Activated T-cell treated with anti-CD3 and anti-CD28 coated beads, Interleukin-2, amount 50 U/mL, for 4 hours (primary cell): ENCODE results near the gene IL2RA. TPM values are rescaled to one million over a fixed set of nuclear protein-coding genes. Genes with fewer than 3 reads are reported as not detected.

ENCODE experiments used
- ATAC-seq, 2 donors: fragments of 200-7000 bp; cut with Tn5 transposase; one replicate each; pipeline ENCODE4 v1.10.0; 2021
- DNase-seq: peaks from one replicate; pipeline ENCODE4 v3.0.0-alpha.2; 2020
- H3K27me3 Mint-ChIP-seq: one replicate; pipeline ENCODE4 v1.8.0; 2021; ENCODE audit warnings: low read depth, mixed read lengths
- H3K36me3 Mint-ChIP-seq: one replicate; pipeline ENCODE4 v1.8.0; 2022; ENCODE audit warnings: mixed read lengths; ENCODE audit not compliant: insufficient read depth
- H3K4me1 Mint-ChIP-seq: one replicate; pipeline ENCODE4 v1.8.0; 2021; ENCODE audit warnings: low read depth, mixed read lengths
- H3K4me3 Mint-ChIP-seq: one replicate; pipeline ENCODE4 v1.8.0; 2021; ENCODE audit warnings: mild to moderate bottlenecking, moderate library complexity, mixed read lengths
- H3K9me3 Mint-ChIP-seq: one replicate; pipeline ENCODE4 v1.8.0; 2021; ENCODE audit warnings: mixed read lengths
- total RNA-seq, 3 donors: library from RNA; stranded (reverse); gene quantifications; one replicate each; pipeline ENCODE4 v1.2.1, GENCODE V29; 2021

Gene IL2RA
- total RNA-seq, 3 donors from 2014 or later: 639 to 698 (median 653) TPM

DNA sequence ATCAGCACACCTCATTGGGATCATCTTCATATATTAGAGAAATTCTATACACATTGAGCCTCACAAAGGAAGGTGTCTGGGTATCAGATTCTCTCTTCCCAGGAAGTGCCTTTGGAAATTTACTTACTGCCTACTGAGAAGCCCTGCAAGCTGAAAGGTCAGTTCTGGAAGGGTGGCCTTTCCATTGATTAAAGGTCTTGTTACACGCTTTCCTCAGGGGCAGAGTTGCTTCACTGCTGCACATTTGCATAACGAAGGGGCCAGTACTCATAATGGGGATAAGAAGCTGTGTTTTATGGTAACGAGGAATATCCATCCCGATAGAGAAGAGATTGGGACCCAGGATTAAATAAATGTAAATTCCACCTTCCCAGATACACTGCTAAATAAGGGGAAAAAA, 65.5 kb downstream of the IL2RA start:
- ATAC-seq (no peak), DNase-seq (no peak)
- no peak overlapping the region for H3K4me3 Mint-ChIP-seq
- peaks cover 3% of the 10 kb centered on the region for H3K27me3 Mint-ChIP-seq
- H3K9me3 Mint-ChIP-seq: peaks cover 7% of the 10 kb centered on the region
- H3K36me3 Mint-ChIP-seq: no peaks in the 10 kb centered on the region
- peaks cover 10% of the 10 kb centered on the region for H3K4me1 Mint-ChIP-seq

DNA sequence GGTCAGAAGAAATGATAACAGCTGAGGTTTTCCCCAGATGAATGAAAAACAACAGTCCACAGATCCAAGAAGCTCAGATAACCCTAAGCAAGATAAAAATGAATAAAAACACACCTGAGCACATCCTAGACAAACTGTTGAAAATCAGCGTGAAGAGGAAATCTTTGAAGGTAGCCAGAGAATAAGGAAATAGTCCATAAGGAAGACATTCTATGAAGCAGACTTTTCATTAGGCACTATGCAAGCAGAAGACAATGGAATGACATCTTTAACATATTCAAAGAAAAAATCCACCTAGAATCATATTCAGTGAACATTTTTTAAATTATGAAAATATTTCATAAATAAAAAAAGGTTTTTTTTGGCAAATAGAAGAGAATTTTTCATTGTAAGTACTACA, 69.8 kb downstream of the IL2RA start:
- no peak overlapping the region for H3K4me3 Mint-ChIP-seq

DNA sequence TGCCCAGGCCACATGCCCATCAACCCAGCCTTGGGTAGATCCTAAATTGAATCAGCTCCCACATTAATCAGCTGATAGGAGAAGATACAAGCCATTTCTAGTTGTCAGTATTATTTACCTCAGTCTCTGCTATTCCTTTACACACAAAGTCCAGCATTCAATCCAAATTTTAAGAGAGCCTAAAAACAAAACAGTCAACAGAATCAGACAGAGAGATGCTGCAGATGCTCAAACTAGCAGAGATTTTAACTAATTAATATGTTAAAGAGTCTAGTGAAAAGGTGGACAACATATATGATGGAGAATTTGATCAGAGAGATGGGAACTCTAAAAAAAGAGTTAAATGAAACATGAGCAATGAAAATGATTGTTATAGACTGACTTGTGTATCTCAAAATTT, 70.5 kb downstream of the IL2RA start:
- Mint-ChIP-seq H3K36me3 (no peaks in the 10 kb centered on the region), H3K27me3 (peaks cover 1% of the 10 kb centered on the region)
- no peak for ATAC-seq

More for the DNA sequence above, 69.8 kb downstream of the IL2RA start:
- no peaks in the 10 kb centered on the region for H3K36me3 Mint-ChIP-seq
- DNase-seq (no peak), ATAC-seq (no peak)
- peaks cover 14% of the 10 kb centered on the region for H3K9me3 Mint-ChIP-seq
- H3K27me3 Mint-ChIP-seq: peaks cover 1% of the 10 kb centered on the region
- H3K4me1 Mint-ChIP-seq: peaks cover 8% of the 10 kb centered on the region

DNA sequence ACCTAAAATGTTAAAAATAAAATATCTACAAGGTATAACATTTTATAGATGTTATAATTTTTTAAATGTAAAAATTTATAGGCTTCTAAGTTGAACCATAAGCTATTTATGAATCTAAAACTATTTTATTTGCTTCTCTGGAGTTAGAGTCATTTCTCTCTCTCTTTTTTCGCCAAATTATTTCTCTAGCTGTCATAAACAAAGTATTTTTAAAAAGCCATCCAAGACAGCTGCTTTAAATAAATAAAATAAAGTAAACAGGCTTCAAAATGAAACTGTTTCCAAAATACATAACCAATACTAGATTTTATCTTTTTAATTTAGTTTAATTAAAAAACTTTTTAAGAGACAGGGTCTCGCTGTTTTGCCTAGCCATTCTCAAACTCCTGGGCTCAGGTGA, 72.4 kb downstream of the IL2RA start:
- peaks cover 14% of the 10 kb centered on the region for H3K9me3 Mint-ChIP-seq
- ATAC-seq: no peak

More for the DNA sequence above, 70.5 kb downstream of the IL2RA start:
- DNase-seq: no peak
- H3K9me3 Mint-ChIP-seq: peaks cover 14% of the 10 kb centered on the region
- H3K4me3 Mint-ChIP-seq: no peak overlapping the region
- peaks cover 9% of the 10 kb centered on the region for H3K4me1 Mint-ChIP-seq

DNA sequence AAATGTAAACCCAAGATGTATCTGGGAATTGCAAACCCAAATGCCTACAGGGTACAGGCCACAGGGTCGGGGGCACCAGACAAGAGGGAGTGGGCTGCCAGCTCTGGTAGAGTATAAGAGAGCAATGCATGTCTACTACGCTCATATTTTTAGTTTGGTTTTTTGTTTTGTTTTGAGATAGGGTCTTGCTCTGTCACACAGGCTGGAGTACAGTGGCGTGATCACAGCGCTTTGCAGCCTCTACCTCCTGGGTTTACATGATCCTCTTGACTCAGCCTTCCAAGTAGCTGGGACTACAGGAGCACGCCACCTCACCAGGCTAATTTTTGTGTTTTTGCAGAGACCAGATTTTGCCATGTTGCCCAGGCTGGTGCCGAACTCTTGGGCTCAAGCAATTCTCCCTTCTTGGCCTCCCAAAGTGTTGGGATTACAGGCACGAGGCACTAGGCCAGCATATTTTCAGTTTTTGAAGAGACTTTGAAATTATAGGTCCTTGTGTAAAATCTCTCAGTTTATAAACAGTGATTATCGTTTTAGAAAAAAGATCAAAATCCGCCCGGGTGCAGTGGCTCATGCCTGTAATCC, 73.7 kb downstream of the IL2RA start:
- peaks cover 1% of the 10 kb centered on the region for H3K27me3 Mint-ChIP-seq
- H3K36me3 Mint-ChIP-seq: no peaks in the 10 kb centered on the region
- H3K4me1 Mint-ChIP-seq: peaks cover 9% of the 10 kb centered on the region
- H3K9me3 Mint-ChIP-seq: peaks cover 14% of the 10 kb centered on the region
- DNase-seq: no peak
- no peak for ATAC-seq
- no peak overlapping the region for H3K4me3 Mint-ChIP-seq

More for the DNA sequence above, 72.4 kb downstream of the IL2RA start:
- Mint-ChIP-seq H3K27me3 (peaks cover 1% of the 10 kb centered on the region), H3K4me3 (no peak overlapping the region), H3K36me3 (no peaks in the 10 kb centered on the region), H3K4me1 (peaks cover 9% of the 10 kb centered on the region)
- no peak for DNase-seq

DNA sequence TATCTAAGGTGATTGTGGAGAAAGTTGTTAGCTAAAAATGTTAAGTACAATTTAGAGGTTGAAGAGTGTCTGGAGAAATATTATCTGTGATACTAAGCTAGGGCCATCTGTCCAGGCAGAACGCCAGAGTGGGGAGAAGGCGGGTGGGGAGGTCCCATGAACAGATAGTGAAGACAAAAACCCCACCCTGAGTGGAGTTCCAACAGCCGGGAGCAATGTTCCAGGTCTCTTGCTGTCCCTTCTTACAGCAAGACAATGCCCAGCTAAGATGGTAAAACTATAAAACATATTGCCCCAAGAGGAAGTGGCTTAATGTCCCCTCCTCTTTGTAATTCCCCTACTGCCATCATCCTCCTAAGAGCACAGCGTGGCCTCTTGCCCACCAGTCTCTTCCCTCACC, 74.4 kb downstream of the IL2RA start:
- Mint-ChIP-seq H3K27me3 (no peaks in the 10 kb centered on the region), H3K4me1 (peaks cover 9% of the 10 kb centered on the region), H3K36me3 (no peaks in the 10 kb centered on the region), H3K4me3 (no peak overlapping the region), H3K9me3 (peaks cover 14% of the 10 kb centered on the region)
- no peak for ATAC-seq
- DNase-seq: no peak

DNA sequence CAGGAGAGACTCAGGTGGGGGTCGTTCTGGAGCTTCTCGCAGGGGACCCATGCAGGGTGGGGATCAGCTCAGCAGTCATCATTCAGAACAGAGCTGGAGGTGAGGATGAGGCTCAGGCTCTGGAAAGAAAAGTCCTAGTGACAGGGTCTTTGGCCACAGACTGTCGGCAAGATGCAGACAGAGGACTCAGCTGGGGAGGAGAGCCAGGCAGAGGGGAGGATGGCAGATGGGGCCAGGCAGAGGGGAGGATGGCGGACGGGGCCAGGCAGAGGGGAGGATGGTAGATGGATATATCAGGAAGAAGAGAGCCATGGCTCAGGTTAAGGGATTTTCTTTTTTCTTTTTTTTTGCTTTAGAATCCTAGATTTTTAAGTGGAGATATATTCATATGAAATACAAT, 77.1 kb downstream of the IL2RA start:
- no peaks in the 10 kb centered on the region for H3K27me3 Mint-ChIP-seq
- no peak overlapping the region for H3K4me3 Mint-ChIP-seq
- no peaks in the 10 kb centered on the region for H3K36me3 Mint-ChIP-seq
- no peaks in the 10 kb centered on the region for H3K9me3 Mint-ChIP-seq
- DNase-seq (no peak), ATAC-seq (no peak)
- H3K4me1 Mint-ChIP-seq: peaks cover 9% of the 10 kb centered on the region

DNA sequence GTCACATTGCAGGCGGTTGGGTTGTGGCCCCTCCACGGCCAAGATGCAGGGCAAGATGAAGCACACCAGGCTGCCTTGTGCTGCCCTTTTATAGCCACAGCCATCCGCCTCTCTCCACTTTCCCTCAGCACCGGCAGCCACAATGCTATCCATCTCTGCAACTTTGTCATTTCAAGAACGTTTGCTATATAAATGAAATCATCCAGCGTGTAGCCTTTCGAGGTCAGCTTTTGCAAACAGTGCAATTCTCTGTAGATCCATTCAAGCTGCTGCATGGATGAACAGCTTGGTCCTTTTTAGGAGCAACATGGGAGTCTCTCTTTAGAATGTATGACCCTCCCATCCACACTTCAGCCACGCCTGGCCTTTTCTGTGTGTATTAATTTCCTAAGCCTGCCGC, 78.4 kb downstream of the IL2RA start:
- H3K27me3 Mint-ChIP-seq: no peaks in the 10 kb centered on the region
- ATAC-seq (no peak), DNase-seq (no peak)
- no peaks in the 10 kb centered on the region for H3K9me3 Mint-ChIP-seq
- H3K4me1 Mint-ChIP-seq: peaks cover 10% of the 10 kb centered on the region
- H3K4me3 Mint-ChIP-seq: no peak overlapping the region
- no peaks in the 10 kb centered on the region for H3K36me3 Mint-ChIP-seq

DNA sequence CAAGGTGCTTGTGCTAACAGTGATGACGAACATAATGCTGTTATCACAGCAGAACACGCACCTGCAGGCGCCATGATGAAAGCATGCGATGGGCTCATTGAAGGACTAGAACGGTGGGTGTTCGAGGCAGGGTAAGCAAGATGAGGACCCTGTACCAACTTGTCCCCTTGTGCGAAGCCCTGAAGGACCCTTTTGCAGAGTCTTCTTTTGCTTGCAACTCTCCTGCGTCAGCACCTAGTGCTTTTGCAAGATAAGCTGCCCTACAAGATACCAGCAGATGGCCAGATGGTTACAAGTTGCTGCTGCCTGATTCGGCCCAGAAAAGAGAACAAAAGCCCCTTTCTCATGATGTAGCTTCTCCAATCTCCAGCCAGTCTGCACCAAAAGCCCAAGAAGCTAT, 80.6 kb downstream of the IL2RA start:
- Mint-ChIP-seq H3K4me3 (no peak overlapping the region), H3K36me3 (no peaks in the 10 kb centered on the region), H3K4me1 (peaks cover 5% of the 10 kb centered on the region), H3K9me3 (no peaks in the 10 kb centered on the region), H3K27me3 (no peaks in the 10 kb centered on the region)
- no peak for DNase-seq
- ATAC-seq: no peak

DNA sequence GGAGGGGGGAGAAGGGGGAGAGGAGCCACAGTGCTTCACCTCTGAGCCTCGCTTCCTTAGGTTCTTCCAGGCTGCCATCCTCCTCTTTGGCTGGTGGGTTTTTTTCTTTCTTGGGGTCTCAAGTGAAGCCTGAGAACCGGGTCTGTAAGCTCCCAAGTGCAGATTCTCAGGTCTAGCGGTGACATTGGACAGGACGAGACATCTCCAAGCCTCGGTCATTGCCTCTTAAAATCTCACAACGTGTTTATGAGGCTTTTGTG, 84.0 kb downstream of the IL2RA start:
- no peak for ATAC-seq
- H3K4me3 Mint-ChIP-seq: peak overlapping the region; percentile 87
- H3K27me3 Mint-ChIP-seq: no peaks in the 10 kb centered on the region
- no peak for DNase-seq
- H3K9me3 Mint-ChIP-seq: no peaks in the 10 kb centered on the region
- peaks cover 2% of the 10 kb centered on the region for H3K36me3 Mint-ChIP-seq
- peaks cover 27% of the 10 kb centered on the region for H3K4me1 Mint-ChIP-seq

DNA sequence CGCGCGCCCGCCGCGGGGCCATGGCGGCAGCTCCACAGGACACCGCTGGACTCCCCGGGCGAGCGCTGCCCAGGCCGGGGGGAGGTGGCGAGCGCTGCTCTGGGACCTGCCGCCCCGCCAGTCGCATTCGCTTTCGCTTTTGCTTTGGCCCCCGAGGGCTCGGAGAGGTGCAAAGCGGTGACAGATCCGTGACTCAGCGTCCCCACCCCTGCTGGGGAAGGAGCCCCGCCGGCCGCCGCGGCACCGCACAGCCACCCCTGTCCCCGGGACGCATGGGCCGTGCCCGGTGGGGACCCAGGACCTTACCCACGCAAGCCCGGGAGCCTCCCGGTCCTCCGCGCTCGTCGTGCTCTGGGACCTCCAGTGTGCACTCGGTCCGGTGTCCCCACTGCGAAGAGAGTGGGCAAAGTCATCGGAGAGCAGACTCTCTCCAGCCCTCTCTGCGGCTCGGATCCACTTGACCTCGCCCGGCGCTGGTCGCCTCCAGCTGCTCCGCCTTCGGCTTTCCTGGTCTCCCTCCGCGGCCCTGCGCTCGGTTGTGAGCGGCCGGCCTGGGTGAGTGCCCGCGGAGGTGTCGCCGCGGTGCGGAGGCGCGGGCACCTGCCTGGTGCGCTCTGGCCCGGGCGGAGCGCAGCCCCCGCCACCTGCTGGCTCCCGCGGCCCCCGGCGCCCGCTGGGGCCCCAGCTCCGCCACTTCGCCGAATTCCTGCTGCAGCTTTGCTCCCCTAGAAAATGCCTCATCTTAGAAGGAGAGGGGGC, 84.5 kb downstream of the IL2RA start, which contains the start of gene IL15RA:
IL15RA (minus strand) TSS at position 73 of the 759 bp plus-strand sequence; CDS start at position 22, 51 bp downstream.
- peaks cover 2% of the 10 kb centered on the region for H3K36me3 Mint-ChIP-seq
- H3K9me3 Mint-ChIP-seq: no peaks in the 10 kb centered on the region
- H3K4me1 Mint-ChIP-seq: peaks cover 32% of the 10 kb centered on the region
- H3K27me3 Mint-ChIP-seq: no peaks in the 10 kb centered on the region
- ATAC-seq: peak; percentile 81 to 87
- peak within 1 kb of the TSS; percentile 96 for H3K4me3 Mint-ChIP-seq
- DNase-seq: peak; percentile 89

DNA sequence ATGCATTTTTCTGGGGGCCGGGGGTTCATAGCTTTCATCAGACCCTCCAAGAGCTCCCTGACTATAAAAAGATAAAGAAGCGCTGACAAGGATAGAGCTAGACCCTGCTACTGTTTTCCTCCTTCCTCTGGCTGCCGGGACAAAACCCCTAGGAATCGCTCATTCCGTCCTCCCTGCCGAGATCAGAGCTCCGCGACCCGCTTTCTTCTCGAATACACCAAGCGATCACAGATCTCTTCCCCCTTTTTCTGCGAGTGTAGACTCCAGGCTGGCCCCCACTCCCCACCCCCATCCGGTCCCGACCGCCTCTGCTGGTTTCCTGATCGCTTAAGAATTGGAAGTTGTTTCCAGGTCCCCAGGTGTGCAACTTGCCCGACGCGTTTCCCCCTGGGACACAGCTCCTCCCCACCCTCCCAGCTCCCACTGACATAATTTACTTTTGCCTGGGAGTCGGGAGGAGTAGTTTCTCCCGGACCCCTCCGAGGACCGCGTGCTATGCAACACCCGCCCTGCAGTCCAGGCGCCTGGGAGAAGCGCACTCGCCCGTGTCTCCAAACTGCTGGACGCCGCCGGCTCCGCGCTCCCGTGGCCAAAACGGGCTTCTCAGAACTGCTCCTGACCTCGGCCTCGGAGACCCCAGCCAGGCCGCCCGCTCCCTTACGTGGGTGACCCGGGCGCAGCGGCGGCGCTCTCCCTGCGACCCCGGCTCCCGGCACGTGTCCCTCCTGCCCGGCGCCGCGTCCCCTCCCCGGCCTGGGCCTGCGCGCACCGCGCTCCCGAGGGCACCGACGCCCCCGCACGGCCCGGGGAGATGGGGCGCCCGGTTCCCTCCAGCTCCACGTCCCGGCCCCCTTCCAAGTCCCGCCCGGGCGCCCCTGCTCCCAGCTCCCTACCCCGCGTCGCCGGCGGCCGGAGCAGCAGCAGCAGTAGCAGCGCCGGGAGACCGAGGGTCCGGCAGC, 85.4 kb downstream of the IL2RA start:
- Mint-ChIP-seq H3K36me3 (peaks cover 2% of the 10 kb centered on the region), H3K9me3 (no peaks in the 10 kb centered on the region), H3K4me1 (peaks cover 39% of the 10 kb centered on the region), H3K4me3 (peak overlapping the region; percentile 96), H3K27me3 (no peaks in the 10 kb centered on the region)
- ATAC-seq (peak; percentile 15 to 16), DNase-seq (peak; percentile 38)

DNA sequence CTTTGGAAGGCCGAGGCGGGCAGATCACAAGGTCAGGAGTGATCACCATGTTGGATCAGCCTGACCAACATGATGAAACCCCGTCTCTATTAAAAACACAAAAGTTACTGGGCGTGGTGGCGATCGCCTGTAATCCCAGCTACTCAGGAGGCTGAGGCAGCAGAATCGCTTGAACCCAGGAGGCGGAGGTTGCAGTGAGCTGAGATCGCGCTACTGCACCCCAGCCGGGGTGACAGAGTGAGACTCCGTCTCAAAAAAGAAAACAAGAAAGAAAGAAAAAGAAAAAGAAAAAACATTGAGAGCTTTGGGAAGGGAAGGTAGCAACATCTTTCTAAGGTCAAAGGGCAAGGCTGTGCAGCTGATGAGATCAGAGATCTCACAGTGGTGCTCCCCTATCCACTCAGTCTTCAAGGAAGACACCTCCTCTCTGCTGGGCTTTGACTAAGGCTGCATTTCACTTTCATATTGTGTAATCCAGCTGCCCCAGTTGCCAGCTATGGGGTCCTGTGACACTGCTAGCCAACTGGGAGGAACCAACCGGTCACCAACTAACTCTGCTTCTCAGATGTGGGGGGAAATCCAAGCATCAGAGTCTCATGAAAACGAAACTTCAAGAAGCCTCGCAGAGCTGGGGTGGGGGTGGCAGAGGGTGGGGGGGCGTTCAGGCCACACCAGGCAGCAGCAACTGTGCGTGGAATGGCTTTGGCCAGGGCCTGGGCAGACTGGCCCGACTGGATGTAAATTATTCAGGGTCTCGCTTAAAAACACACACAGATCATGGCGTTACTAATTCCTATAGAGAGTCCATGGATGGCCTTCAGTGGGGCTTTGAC, 86.3 kb downstream of the IL2RA start:
- Mint-ChIP-seq H3K36me3 (peaks cover 2% of the 10 kb centered on the region), H3K9me3 (no peaks in the 10 kb centered on the region)

DNA sequence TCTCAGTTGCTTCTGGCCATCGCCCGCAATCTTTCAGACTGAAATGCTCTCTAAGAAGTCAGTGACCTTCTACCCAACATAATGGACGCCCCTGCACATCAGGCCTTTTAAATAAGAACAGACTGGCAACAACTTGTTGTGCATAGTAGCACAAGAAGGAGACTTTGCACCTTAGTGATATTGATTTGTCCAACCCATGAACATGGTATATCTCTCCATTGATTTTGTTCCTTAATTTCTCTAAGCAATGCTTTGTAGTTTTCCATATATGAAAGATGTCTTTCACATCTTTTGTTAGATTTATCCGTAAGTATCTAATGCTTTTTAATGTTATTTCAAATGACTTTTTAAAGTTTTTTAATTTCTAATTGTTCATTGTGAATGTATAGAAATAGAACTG, 89.1 kb downstream of the IL2RA start:
- no peak overlapping the region for H3K4me3 Mint-ChIP-seq
- H3K9me3 Mint-ChIP-seq: no peaks in the 10 kb centered on the region
- H3K4me1 Mint-ChIP-seq: peaks cover 52% of the 10 kb centered on the region
- H3K27me3 Mint-ChIP-seq: no peaks in the 10 kb centered on the region
- peaks cover 4% of the 10 kb centered on the region for H3K36me3 Mint-ChIP-seq
- ATAC-seq (no peak), DNase-seq (no peak)

More for the DNA sequence above, 86.3 kb downstream of the IL2RA start:
- ATAC-seq: peak; percentile 62 to 64
- DNase-seq: peak; percentile 42
- H3K4me1 Mint-ChIP-seq: peaks cover 48% of the 10 kb centered on the region
- H3K27me3 Mint-ChIP-seq: no peaks in the 10 kb centered on the region
- H3K4me3 Mint-ChIP-seq: peak overlapping the region; percentile 96
